Fibroblast of lung (primary cell): ENCODE data around the gene ARFGEF2.

Experiments used
- EZH2 ChIP-seq: IDR thresholded peaks from 2 replicates; pipeline ENCODE4 v1.5.1; 2012; ENCODE audit warnings: low read length, control low read depth, mild to moderate bottlenecking; ENCODE audit errors: missing control alignments
- TF ChIP-seq, protein P1 (sequence below), 2 donors: IDR thresholded peaks in 1 of 2; conservative IDR thresholded peaks in 1 of 2; 1 replicate in 1 of 2; 2 replicates in 1 of 2; pipeline ENCODE4 v1.5.1; 2011 to 2012; ENCODE audit warnings: low read length in 2 of 2, control low read depth in 1 of 2, inconsistent platforms in 1 of 2, low read depth in 1 of 2, mild to moderate bottlenecking in 1 of 2

- TF ChIP-seq, protein P1, sequence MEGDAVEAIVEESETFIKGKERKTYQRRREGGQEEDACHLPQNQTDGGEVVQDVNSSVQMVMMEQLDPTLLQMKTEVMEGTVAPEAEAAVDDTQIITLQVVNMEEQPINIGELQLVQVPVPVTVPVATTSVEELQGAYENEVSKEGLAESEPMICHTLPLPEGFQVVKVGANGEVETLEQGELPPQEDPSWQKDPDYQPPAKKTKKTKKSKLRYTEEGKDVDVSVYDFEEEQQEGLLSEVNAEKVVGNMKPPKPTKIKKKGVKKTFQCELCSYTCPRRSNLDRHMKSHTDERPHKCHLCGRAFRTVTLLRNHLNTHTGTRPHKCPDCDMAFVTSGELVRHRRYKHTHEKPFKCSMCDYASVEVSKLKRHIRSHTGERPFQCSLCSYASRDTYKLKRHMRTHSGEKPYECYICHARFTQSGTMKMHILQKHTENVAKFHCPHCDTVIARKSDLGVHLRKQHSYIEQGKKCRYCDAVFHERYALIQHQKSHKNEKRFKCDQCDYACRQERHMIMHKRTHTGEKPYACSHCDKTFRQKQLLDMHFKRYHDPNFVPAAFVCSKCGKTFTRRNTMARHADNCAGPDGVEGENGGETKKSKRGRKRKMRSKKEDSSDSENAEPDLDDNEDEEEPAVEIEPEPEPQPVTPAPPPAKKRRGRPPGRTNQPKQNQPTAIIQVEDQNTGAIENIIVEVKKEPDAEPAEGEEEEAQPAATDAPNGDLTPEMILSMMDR (conservative IDR thresholded peaks at IDR 0.05 in 1 of 2, IDR thresholded peaks at IDR 0.05 in 1 of 2; ENCODE audit: low read depth in 1 of 2, low read length in 2 of 2), result no peak
- no peak for TF ChIP-seq EZH2
These were observed at the start of gene ARFGEF2 for GRCh38 chr20:48921168-48921882.
